Measurements from ENCODE around the gene CRIP2.

Gene CRIP2

DNA sequence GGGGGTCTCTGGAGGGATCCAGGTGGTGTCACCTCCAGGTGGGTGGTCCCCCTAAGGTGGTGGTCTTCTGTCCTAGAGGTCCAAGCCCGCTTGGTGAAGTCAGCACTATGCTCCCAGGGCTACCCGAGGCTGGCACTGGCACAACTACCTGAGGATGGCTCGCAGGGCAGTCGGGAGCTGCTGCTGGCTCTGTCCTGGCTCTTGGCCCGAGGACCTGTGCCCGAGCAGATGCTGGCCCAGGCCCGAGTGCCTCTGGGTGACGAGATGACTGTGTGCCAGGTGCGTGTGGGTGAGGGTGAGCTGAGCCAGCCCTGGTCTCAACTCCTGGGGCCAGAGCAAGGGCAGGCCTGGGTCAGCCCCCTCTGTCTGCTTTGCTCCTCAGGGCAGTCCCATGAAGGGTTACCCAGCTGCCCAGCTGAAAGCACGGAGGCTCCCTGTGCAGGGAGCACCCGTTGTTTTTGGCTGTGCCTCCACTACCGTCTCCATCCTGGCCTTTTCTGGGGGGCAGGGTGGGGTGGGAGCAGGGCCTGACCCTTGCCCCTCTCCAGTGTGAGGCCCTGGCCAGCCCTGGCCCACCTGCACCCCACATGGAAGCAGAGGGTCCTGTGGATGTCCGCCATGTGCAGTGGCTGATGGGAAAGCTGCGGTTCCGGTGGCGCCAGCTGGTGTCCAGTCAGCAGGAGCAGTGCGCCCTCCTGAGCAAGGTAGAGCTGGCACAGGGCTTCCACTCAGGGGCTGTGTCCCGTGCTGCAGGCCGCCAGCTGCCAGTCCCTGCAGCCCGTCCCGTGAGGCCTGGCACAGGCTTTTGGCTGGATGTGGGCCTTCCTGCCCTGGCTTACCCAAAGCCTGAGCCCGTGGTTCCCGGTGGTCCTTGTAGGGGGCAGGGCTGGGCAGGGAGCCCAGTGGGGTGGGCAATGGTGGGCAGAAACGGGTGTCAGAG is 17.7 kb downstream of the CRIP2 start:
- no peaks in the 10 kb centered on the region for H3K9me3 ChIP-seq (ENCODE audit: severe bottlenecking)
- no peaks in the 10 kb centered on the region for H3K27me3 ChIP-seq (ENCODE audit: insufficient read depth, poor library complexity, severe bottlenecking)
- peak overlapping the region; percentile 86 for H3K27ac ChIP-seq (ENCODE audit: poor library complexity, severe bottlenecking)
- ATAC-seq (ENCODE audit: low read depth) (no peak), DNase-seq (ENCODE audit: low spot score) (no peak)
- peaks cover 11% of the 10 kb centered on the region for H3K36me3 ChIP-seq (ENCODE audit: low read depth)
- TF ChIP-seq, protein P1, sequence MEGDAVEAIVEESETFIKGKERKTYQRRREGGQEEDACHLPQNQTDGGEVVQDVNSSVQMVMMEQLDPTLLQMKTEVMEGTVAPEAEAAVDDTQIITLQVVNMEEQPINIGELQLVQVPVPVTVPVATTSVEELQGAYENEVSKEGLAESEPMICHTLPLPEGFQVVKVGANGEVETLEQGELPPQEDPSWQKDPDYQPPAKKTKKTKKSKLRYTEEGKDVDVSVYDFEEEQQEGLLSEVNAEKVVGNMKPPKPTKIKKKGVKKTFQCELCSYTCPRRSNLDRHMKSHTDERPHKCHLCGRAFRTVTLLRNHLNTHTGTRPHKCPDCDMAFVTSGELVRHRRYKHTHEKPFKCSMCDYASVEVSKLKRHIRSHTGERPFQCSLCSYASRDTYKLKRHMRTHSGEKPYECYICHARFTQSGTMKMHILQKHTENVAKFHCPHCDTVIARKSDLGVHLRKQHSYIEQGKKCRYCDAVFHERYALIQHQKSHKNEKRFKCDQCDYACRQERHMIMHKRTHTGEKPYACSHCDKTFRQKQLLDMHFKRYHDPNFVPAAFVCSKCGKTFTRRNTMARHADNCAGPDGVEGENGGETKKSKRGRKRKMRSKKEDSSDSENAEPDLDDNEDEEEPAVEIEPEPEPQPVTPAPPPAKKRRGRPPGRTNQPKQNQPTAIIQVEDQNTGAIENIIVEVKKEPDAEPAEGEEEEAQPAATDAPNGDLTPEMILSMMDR (IDR thresholded peaks at IDR 0.05; ENCODE audit: poor library complexity, severe bottlenecking) = no peak
- H3K4me1 ChIP-seq (ENCODE audit: insufficient read depth, poor library complexity, severe bottlenecking) = peaks cover 5% of the 10 kb centered on the region
- H3K4me3 ChIP-seq (ENCODE audit: severe bottlenecking) = peak overlapping the region; percentile 80

DNA sequence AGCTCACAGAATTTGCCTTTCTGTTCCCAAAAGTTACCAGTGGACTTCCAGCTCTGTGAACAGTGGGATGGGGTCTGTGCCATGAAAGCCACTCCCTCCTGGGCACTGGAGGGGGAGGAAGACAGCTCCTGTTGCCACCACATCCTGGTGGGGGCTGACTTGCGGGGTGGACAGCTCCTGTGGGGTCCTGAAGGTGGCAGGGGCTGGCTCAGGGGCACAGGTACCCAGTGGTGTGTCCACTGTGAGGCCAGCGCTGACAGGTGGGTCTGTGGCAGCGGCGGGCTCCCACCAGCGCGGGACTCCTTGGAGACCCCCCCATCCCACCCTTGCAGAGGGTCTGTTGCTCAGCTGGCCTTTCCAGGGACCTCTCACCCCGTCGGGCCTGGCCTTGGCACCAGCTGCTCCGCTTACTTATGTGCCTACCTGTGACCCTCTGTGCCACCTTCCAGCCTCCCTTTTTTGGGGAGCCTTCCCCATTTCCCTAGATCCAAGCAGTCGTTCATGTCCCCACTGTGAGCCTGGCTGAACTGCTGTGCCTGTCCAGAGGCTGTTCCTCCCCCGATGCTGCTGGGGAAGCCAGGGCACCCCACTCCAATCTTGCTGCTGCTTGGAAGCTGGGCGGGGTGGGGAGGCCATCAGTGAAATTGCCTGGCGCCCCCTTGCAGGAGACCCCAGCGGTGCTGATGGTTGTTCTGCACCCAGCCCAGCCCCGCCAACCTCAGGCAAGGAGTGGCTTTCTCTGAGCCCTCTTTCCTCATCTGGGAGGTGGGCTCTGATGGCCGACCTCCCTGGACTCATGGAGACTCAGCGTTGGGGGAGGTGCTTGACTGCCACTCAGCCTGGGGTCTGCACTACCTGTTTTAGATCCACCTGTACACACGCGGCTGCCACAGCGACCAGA is 18.6 kb downstream of the CRIP2 start:
- DNase-seq (ENCODE audit: low spot score) = no peak
- Histone ChIP-seq H3K27ac (ENCODE audit: poor library complexity, severe bottlenecking) (no peak overlapping the region), H3K4me3 (ENCODE audit: severe bottlenecking) (no peak overlapping the region), H3K9me3 (ENCODE audit: severe bottlenecking) (no peaks in the 10 kb centered on the region), H3K4me1 (ENCODE audit: insufficient read depth, poor library complexity, severe bottlenecking) (peaks cover 5% of the 10 kb centered on the region), H3K36me3 (ENCODE audit: low read depth) (peaks cover 11% of the 10 kb centered on the region), H3K27me3 (ENCODE audit: insufficient read depth, poor library complexity, severe bottlenecking) (no peaks in the 10 kb centered on the region)
- TF ChIP-seq, protein P1 (IDR thresholded peaks at IDR 0.05; ENCODE audit: poor library complexity, severe bottlenecking) = no peak
- no peak for ATAC-seq (ENCODE audit: low read depth)

DNA sequence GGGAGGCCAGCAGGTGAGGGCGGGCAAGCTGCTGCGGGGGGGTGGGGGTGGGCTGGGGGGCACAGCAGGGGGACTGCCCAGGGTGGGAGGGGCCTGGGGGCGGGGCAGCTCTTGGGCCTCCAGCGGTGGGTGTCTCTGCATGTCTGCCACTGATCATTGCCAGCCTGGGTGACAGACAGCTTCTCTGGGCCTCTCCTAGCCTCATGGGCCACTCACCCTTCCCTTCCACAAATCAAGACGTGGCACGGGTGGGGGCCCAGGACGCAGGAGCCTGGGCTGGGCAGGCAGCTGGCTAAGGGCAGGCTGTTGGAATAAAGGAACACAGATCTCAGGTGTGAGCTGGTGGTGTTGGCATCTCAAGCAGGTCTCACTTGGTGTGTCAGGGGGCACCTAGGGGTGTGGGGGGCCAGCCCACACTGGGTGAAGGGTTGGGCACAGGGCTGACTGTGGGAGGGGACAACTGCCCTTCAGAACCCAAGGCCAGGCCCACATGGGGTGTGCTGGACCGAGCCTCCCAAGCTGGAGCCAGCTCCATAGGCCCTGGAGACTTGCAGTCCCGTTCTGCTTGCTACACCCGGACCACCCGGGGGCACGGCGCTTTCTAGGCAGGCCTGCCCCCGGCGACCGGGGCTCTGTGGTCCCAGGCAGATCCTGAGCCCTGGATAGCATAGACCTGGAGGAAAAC is 19.4 kb downstream of the CRIP2 start:
- TF ChIP-seq, protein P1 (IDR thresholded peaks at IDR 0.05; ENCODE audit: poor library complexity, severe bottlenecking) = no peak

DNA sequence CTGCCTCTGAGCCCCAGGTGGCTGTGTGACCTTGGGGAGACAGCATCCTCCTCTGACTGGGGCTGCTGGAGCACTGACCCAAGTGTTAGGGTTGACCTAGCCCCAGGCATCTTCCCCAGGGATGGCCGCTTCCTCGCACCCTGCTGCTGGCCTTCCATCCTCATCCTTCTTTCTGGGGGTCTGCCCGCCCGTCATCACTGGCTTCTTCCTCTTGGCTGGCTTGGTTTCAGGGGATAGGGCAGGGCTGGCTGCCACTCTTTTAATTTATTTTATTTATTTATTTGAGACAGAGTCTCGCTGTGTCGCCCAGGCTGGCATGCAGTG is 19.9 kb downstream of the CRIP2 start:
- Histone ChIP-seq H3K4me3 (ENCODE audit: severe bottlenecking) (no peak overlapping the region), H3K27ac (ENCODE audit: poor library complexity, severe bottlenecking) (no peak overlapping the region)

More for the DNA sequence above, 19.4 kb downstream of the CRIP2 start:
- Histone ChIP-seq H3K27me3 (ENCODE audit: insufficient read depth, poor library complexity, severe bottlenecking) (no peaks in the 10 kb centered on the region), H3K9me3 (ENCODE audit: severe bottlenecking) (no peaks in the 10 kb centered on the region), H3K4me1 (ENCODE audit: insufficient read depth, poor library complexity, severe bottlenecking) (peaks cover 5% of the 10 kb centered on the region), H3K36me3 (ENCODE audit: low read depth) (peaks cover 11% of the 10 kb centered on the region), H3K4me3 (ENCODE audit: severe bottlenecking) (no peak overlapping the region), H3K27ac (ENCODE audit: poor library complexity, severe bottlenecking) (no peak overlapping the region)
- DNase-seq (ENCODE audit: low spot score) = no peak
- no peak for ATAC-seq (ENCODE audit: low read depth)

More for the DNA sequence above, 19.9 kb downstream of the CRIP2 start:
- ATAC-seq (ENCODE audit: low read depth) (no peak), DNase-seq (ENCODE audit: low spot score) (no peak)
- Histone ChIP-seq H3K9me3 (ENCODE audit: severe bottlenecking) (no peaks in the 10 kb centered on the region), H3K4me1 (ENCODE audit: insufficient read depth, poor library complexity, severe bottlenecking) (no peaks in the 10 kb centered on the region), H3K27me3 (ENCODE audit: insufficient read depth, poor library complexity, severe bottlenecking) (no peaks in the 10 kb centered on the region), H3K36me3 (ENCODE audit: low read depth) (peaks cover 11% of the 10 kb centered on the region)
- TF ChIP-seq, protein P1 (IDR thresholded peaks at IDR 0.05; ENCODE audit: poor library complexity, severe bottlenecking) = no peak
